ENCODE results near the gene SAMHD1.
"Not testable (repeated sequence)": the region's sequence is repeated elsewhere in the genome, so short reads cannot be mapped to it uniquely, and the experiment has no call there.

SAMHD1 gene

GRCh38 chr20:36956016-36956415 is 4.5 kb upstream of the SAMHD1 start:
- no peak for DNase-seq (ENCODE audit: low read depth in 2 of 2)

GRCh38 chr20:36951979-36952738 is 651 bp upstream of the SAMHD1 start:
- DNase-seq (ENCODE audit: low read depth in 2 of 2), result no peak

- DNase-seq (ENCODE audit: low read depth in 2 of 2), result no peak
Measured at GRCh38 chr20:36950414-36951197, 902 bp downstream of the SAMHD1 start.

- DNase-seq (ENCODE audit: low read depth in 2 of 2), result no peak
Measured at GRCh38 chr20:36941401-36941835, 10.1 kb downstream of the SAMHD1 start.

- no peak for DNase-seq (ENCODE audit: low read depth in 2 of 2)
Measured at GRCh38 chr20:36937402-36937770, 14.1 kb downstream of the SAMHD1 start.

- DNase-seq (ENCODE audit: low read depth in 2 of 2), result not testable (repeated sequence)
Measured at GRCh38 chr20:36936761-36937401, 14.6 kb downstream of the SAMHD1 start.

- no peak for DNase-seq (ENCODE audit: low read depth in 2 of 2)
Measured at GRCh38 chr20:36936341-36936740, 15.2 kb downstream of the SAMHD1 start.

- not testable (repeated sequence) for DNase-seq (ENCODE audit: low read depth in 2 of 2)
Measured at GRCh38 chr20:36933571-36933970, 17.9 kb downstream of the SAMHD1 start.

GRCh38 chr20:36932476-36933426 is 18.8 kb downstream of the SAMHD1 start:
- DNase-seq (ENCODE audit: low read depth in 2 of 2), result no peak

GRCh38 chr20:36932067-36932466 is 19.4 kb downstream of the SAMHD1 start:
- DNase-seq (ENCODE audit: low read depth in 2 of 2), result not testable (repeated sequence)

GRCh38 chr20:36929691-36930090 is 21.8 kb downstream of the SAMHD1 start:
- DNase-seq (ENCODE audit: low read depth in 2 of 2), result no peak

- no peak for DNase-seq (ENCODE audit: low read depth in 2 of 2)
Measured at GRCh38 chr20:36929290-36929689, 22.2 kb downstream of the SAMHD1 start.

- no peak for DNase-seq (ENCODE audit: low read depth in 2 of 2)
Measured at GRCh38 chr20:36927704-36928103, 23.8 kb downstream of the SAMHD1 start.

GRCh38 chr20:36926653-36927200 is 24.8 kb downstream of the SAMHD1 start:
- DNase-seq (ENCODE audit: low read depth in 2 of 2), result no peak

- no peak for DNase-seq (ENCODE audit: low read depth in 2 of 2)
Measured at GRCh38 chr20:36925234-36925633, 26.3 kb downstream of the SAMHD1 start.

GRCh38 chr20:36924167-36925045 is 27.1 kb downstream of the SAMHD1 start:
- no peak for DNase-seq (ENCODE audit: low read depth in 2 of 2)

GRCh38 chr20:36920334-36920730 is 31.2 kb downstream of the SAMHD1 start:
- DNase-seq (ENCODE audit: low read depth in 2 of 2), result no peak

GRCh38 chr20:36919715-36920333 is 31.7 kb downstream of the SAMHD1 start:
- no peak for DNase-seq (ENCODE audit: low read depth in 2 of 2)

- DNase-seq (ENCODE audit: low read depth in 2 of 2), result no peak
Measured at GRCh38 chr20:36917943-36918342, 33.6 kb downstream of the SAMHD1 start.

GRCh38 chr20:36917240-36917639 is 34.3 kb downstream of the SAMHD1 start:
- no peak for DNase-seq (ENCODE audit: low read depth in 2 of 2)
